IPS DF 6.9 (cell line): ENCODE measurements around the gene MAN2A1.

Experiments used
- DNase-seq: peaks from one replicate; pipeline ENCODE4 v3.0.0-alpha.2; 2013; ENCODE audit warnings: low read depth, low spot score
- H3K27ac ChIP-seq: one replicate; pipeline ENCODE4 v1.5.1; 2013; ENCODE audit warnings: low read length, control low read depth
- H3K27me3 ChIP-seq: 2 replicates; pipeline ENCODE4 v1.6.1; 2013; ENCODE audit warnings: mild to moderate bottlenecking, low read length; ENCODE audit not compliant: control insufficient read depth, insufficient read depth
- H3K36me3 ChIP-seq: 2 replicates; pipeline ENCODE4 v1.6.1; 2013; ENCODE audit warnings: low read length; ENCODE audit not compliant: control insufficient read depth, insufficient read depth
- H3K4me1 ChIP-seq: 2 replicates; pipeline ENCODE4 v1.6.1; 2013; ENCODE audit warnings: low read length; ENCODE audit not compliant: control insufficient read depth, insufficient read depth
- H3K4me3 ChIP-seq: 2 replicates; pipeline ENCODE4 v1.5.1; 2013; ENCODE audit warnings: mild to moderate bottlenecking, low read length
- H3K9me3 ChIP-seq: 2 replicates; pipeline ENCODE4 v1.6.1; 2013; ENCODE audit warnings: low read length, inconsistent platforms; ENCODE audit not compliant: control insufficient read depth, insufficient read depth
- WGBS: extraction: QIAGEN DNeasy Blood & Tissue Kit; methylation state at CpG from one replicate; pipeline ENCODE4 v1.1.7; 2013; ENCODE audit warnings: mixed read lengths, missing lambda C conversion rate; ENCODE audit not compliant: insufficient read length, insufficient coverage; 5-methylcytosine and 5-hydroxymethylcytosine counted together

MAN2A1 gene

DNA sequence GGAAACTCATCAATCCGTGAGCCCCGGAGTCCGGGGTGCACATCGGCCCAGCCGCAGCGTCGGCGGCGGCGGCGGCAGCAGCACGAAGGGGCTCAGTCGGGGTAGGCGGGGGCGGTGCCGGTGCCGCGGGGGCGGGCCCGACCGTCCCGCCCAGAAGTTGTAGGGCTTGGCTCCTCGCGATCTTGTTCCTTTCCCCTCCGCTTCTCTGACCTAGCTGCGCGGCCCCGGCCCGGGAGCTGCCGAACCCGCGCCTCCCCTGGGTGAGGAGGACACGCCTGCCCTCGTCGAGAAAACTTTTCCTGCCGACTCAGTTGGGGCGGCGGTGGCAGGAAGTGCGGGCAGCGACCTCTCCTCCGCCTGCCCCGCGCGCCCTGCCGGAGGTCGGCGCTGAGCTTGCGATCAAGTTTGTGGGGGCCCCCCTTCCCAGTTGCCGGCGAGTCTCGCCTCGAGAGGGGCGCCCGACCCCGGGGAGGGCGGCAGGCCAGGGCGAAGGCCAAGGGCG, at the start of gene MAN2A1:
MAN2A1 (plus strand) TSS at position 188 of the 502 bp plus-strand sequence. CDS start 491 bp downstream, outside the sequence.
- Histone ChIP-seq H3K4me3 (peak within 1 kb of the TSS; percentile 47), H3K27ac (no peak within 1 kb of the TSS), H3K36me3 (no peaks in the 10 kb centered on the region), H3K27me3 (no peaks in the 10 kb centered on the region), H3K9me3 (no peaks in the 10 kb centered on the region), H3K4me1 (no peaks in the 10 kb centered on the region; the same call in none of the 2 replicates)
- DNase-seq = no peak
- WGBS = no CpG with 5 or more reads among the region's 58 CpGs

DNA sequence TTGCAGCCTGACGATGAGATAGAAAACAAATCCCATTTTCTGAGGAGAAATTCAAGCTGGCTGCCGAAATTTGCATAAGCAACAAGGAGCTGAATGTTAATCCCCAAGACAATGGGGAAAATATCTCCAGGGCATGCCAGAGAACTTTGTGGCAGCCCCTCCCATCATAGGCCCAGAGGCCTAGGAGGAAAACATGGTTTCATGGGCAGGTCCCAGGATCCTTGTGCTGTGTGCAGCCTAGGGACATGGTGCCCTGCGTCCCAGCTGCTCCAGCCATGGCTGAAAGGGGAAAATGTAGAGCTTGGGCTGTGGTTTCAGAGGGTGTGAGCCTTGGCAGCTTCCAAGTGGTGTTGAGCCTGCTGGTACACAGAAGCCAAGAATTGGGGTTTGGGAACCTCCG, 48.8 kb upstream of the MAN2A1 start:
- no peak for DNase-seq
- Histone ChIP-seq H3K36me3 (no peaks in the 10 kb centered on the region), H3K4me1 (0 out of 2 replicates have a peak, but pooled peaks cover 1% of the 10 kb centered on the region), H3K4me3 (no peak overlapping the region), H3K27me3 (no peaks in the 10 kb centered on the region), H3K9me3 (no peaks in the 10 kb centered on the region), H3K27ac (no peak overlapping the region)
- WGBS = no CpG with 5 or more reads among the region's 4 CpGs

DNA sequence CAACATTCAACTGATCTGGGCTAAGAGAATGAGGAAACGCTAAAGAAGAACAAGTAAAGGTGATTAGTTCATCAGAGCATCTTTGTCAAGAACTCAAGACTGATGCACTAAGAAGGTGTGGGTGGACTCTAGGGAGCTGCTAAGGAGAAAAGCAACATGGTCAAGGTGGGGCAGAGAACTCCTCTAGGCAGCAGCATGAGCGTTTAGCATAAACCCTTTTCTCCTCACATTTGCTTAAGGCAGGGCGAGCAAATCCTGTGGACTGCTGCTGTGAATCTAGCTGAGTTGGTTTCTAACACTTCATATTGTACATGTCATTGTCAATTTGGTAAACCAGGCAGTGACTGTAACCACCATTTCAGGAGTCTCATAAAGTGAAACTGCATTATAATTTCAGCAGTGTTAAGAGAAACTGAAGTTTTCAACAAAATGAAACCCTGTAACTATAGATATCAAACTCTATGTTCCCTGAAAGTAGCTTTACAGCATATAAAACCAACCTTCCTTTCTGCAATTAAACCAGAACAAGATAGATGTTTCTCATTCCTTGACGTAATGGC, 45.9 kb upstream of the MAN2A1 start:
- H3K9me3 ChIP-seq = no peaks in the 10 kb centered on the region
- no peaks in the 10 kb centered on the region for H3K36me3 ChIP-seq
- no peak overlapping the region for H3K27ac ChIP-seq
- H3K27me3 ChIP-seq = no peaks in the 10 kb centered on the region
- H3K4me3 ChIP-seq = no peak overlapping the region
- DNase-seq = no peak
- no CpG with 5 or more reads among the region's 4 CpGs for WGBS
- 0 out of 2 replicates have a peak, but pooled peaks cover 1% of the 10 kb centered on the region for H3K4me1 ChIP-seq

DNA sequence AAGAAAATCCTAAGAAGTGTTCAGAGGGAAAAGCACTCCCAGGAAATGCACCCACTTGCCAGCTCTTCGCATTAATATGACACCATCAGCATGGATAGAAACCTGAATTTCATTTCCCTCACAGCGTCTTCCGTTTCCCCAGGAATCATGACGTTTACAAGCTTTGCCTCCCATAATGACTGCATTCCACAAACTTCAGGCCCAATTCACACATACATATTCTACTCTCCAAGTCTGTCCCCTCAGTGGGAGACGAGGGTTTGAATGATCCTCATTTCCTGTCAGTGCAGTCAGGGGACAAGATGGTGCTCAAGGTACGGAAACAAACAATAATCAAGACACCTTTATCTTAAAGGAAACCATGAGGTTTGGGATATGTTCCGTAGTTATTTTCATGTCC, 44.9 kb upstream of the MAN2A1 start:
- no CpG with 5 or more reads among the region's 7 CpGs for WGBS

DNA sequence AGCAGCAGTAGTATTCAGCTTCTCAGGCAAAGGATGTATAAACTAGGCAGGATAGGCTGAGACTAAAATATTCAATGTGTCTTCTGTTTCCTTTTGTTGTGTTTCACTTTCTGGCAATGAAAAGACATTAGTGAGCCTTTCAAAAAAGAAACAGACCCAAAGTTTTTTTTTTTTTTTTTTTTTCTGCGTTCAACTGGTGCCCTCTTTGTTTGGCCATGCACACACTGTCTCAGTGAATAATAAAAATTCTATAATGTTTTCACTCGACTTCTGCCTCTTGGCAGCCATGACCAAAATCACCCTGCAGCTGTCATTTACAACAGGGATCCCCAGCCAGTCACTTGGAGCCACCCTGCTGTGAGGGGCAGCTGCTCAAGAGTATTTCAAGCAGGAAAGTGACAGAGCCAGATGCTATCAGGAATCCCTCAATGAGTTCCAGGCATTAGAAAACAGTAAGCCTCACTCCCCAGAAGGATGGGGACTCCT, 44.0 kb upstream of the MAN2A1 start:
- Histone ChIP-seq H3K9me3 (no peaks in the 10 kb centered on the region), H3K36me3 (no peaks in the 10 kb centered on the region), H3K4me1 (0 out of 2 replicates have a peak, but pooled peaks cover 1% of the 10 kb centered on the region), H3K4me3 (no peak overlapping the region), H3K27me3 (no peaks in the 10 kb centered on the region), H3K27ac (no peak overlapping the region)
- no peak for DNase-seq
- WGBS = no CpG with 5 or more reads among the region's 2 CpGs

More for the DNA sequence above, 44.9 kb upstream of the MAN2A1 start:
- no peak overlapping the region for H3K4me3 ChIP-seq
- no peaks in the 10 kb centered on the region for H3K36me3 ChIP-seq
- no peaks in the 10 kb centered on the region for H3K27me3 ChIP-seq
- H3K4me1 ChIP-seq = 0 out of 2 replicates have a peak, but pooled peaks cover 1% of the 10 kb centered on the region
- H3K27ac ChIP-seq = no peak overlapping the region
- no peaks in the 10 kb centered on the region for H3K9me3 ChIP-seq
- peak; percentile 29 for DNase-seq

DNA sequence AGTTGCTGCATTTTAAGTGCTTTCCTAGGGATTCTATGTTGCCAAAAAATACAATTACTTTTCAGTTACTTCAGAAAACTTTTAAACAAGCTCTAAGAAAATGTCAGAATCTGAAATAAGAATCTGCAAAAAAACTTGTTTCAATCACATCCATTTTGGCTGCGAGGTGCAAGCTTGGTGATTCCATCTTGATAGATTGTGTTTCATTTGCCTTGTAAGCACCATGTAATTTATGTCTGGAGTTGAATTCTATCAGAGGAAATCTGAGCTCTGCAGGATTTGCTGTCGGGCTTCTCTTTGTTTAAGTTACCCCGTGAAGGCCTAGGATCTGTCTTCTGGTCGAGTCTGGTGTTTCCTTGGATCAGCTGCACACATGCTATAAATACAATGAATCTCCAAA, 40.4 kb upstream of the MAN2A1 start:
- Histone ChIP-seq H3K27ac (no peak overlapping the region), H3K27me3 (no peaks in the 10 kb centered on the region), H3K4me1 (no peaks in the 10 kb centered on the region), H3K4me3 (no peak overlapping the region), H3K36me3 (no peaks in the 10 kb centered on the region), H3K9me3 (no peaks in the 10 kb centered on the region)
- no CpG with 5 or more reads among the region's 4 CpGs for WGBS
- no peak for DNase-seq

DNA sequence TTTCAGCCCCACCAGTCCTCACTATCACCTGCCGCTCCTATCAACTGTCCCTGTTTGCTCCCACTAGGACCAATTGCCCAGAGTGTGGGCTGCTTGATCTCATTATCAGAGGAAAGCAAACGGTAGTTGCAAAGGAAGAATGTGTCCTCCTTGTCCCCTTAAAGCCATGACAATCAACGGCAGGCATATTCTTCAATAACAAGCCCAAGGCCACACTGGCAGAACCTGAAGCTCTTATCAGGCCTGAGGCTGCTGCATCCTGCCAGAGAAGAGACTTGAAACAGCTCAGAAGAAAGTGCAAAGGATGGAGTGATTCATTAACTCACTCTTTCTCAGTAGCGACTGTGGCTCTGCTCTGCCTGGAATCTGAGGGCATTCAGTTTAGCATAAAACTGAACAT, 39.2 kb upstream of the MAN2A1 start:
- Histone ChIP-seq H3K36me3 (no peaks in the 10 kb centered on the region), H3K9me3 (no peaks in the 10 kb centered on the region), H3K27me3 (no peaks in the 10 kb centered on the region), H3K4me1 (no peaks in the 10 kb centered on the region), H3K4me3 (no peak overlapping the region), H3K27ac (no peak overlapping the region)
- DNase-seq = no peak
- WGBS = no CpG with 5 or more reads among the region's 4 CpGs

DNA sequence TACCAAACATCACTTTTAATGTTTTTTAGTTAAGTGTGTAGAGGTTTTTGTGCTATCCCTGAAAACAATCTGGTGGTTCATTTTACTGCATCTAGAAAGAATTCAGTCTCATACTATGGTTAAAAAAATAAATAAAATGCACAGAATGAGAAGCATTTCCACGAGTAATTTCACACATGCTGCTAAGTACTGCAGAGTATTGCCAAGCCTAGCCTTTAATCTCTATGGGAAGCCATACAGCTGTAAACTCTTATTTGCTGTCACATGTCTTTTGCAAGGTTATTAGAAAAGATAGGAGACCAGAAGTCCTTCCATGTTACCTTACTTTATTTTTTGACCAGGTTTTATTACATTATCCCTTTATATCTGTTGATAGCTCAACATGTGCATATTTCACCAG, 37.6 kb upstream of the MAN2A1 start:
- Histone ChIP-seq H3K4me1 (no peaks in the 10 kb centered on the region), H3K9me3 (no peaks in the 10 kb centered on the region), H3K27ac (no peak overlapping the region), H3K4me3 (no peak overlapping the region), H3K27me3 (no peaks in the 10 kb centered on the region), H3K36me3 (no peaks in the 10 kb centered on the region)
- no peak for DNase-seq
- no CpG with 5 or more reads among the region's 1 CpG for WGBS

DNA sequence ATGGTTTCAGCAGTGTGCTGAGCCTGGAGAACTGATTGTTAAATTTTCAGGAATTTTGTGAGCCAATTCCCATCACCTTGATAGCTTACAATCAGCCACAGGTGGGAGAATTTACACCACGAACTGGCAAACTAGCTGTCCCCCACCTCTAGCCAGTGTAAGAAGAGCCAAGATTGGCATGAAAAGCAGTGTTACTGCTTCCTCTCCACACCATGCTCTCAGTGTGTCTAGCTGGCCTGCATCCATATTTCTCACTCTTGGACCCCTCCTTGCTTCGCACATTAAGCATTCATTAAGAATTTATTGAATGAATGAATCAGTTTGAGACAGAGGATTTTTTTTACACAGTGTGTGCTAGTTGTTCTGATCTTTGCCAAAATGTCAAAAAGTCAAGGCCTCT, 36.7 kb upstream of the MAN2A1 start:
- H3K27ac ChIP-seq = no peak overlapping the region
- no peaks in the 10 kb centered on the region for H3K4me1 ChIP-seq
- H3K27me3 ChIP-seq = no peaks in the 10 kb centered on the region
- H3K9me3 ChIP-seq = no peaks in the 10 kb centered on the region
- WGBS = no CpG with 5 or more reads among the region's 2 CpGs
- H3K4me3 ChIP-seq = no peak overlapping the region
- no peaks in the 10 kb centered on the region for H3K36me3 ChIP-seq
- no peak for DNase-seq

DNA sequence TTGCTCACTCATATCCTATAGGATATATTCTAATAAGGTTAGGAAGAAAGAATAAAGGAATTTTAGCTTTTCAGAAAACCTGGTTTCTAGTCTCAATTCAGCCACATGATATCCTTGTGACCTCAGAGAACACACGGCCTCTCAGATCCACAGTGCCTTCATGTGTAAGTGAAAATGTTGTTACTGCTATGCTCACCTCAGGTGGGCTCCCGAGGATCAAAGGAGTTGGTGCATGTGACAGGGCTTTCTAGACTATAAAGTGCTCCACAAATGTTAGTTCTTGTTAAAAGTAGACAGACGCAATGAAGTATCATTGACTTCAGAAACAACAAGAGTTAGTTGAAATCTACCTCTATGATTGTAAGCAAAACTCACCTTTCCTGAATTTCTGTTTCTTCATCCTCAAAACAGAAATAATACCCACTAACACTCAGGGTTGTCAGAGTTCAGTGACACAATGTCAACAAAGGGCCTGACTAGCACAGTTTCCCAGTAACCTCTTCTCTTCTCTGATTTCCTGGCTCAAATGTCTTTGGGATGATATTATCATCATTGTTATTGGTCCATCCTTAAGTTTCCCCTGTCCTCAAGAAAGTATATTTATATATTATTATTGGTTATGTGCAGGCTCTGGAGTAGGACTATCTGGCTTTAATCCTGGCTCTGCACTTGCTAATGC, 36.0 kb upstream of the MAN2A1 start:
- no peak overlapping the region for H3K4me3 ChIP-seq
- no peak overlapping the region for H3K27ac ChIP-seq
- H3K27me3 ChIP-seq = no peaks in the 10 kb centered on the region
- no peaks in the 10 kb centered on the region for H3K4me1 ChIP-seq
- no peaks in the 10 kb centered on the region for H3K9me3 ChIP-seq
- no peak for DNase-seq
- H3K36me3 ChIP-seq = no peaks in the 10 kb centered on the region
- WGBS = no CpG with 5 or more reads among the region's 3 CpGs
